ENCODE data around the gene THBS4.

THBS4 gene

GRCh38 chr5:80116465-80116864 lies 81.3 kb downstream of the THBS4 start:
- DNase-seq = no peak

GRCh38 chr5:80117446-80117845 lies 82.3 kb downstream of the THBS4 start:
- no peak for DNase-seq

DNA sequence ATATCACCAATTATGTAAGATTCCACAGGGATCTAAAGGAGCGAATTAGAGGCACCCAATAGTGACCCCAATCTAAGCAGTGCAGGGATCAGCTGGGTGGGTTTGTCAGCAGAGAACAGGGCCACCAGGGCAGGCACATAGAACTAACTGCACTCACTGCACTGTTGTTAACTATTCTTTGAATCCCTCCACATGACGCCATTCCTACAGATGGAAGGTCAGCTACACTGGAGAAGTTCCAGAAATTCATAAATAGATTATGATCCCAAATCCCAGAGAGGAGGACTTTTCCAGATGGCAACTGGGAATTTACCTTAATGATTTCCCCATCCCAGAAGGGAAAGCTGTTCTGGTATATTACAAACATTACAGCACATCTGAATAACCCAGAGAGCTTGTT lies 84.2 kb downstream of the THBS4 start:
- no peak for DNase-seq

DNA sequence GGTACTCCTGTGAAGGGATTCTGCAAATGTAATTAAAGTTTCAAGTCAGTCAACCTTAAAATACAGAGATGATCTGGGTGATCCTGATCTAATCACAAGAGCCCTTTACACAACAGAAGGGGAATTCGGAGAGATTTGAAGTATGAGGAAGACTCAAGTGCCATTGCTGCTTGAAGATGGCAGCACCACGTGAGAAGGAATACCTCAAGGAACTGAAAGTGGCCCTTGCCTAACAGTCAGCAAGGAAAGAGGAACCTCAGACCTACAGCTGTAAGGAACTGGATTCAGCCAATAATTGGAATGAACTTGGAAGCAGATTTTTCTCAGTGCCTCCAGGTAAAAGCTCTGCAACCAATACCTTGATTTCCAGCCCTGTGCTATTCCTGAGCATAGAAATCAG lies 87.4 kb downstream of the THBS4 start:
- DNase-seq = no peak

DNA sequence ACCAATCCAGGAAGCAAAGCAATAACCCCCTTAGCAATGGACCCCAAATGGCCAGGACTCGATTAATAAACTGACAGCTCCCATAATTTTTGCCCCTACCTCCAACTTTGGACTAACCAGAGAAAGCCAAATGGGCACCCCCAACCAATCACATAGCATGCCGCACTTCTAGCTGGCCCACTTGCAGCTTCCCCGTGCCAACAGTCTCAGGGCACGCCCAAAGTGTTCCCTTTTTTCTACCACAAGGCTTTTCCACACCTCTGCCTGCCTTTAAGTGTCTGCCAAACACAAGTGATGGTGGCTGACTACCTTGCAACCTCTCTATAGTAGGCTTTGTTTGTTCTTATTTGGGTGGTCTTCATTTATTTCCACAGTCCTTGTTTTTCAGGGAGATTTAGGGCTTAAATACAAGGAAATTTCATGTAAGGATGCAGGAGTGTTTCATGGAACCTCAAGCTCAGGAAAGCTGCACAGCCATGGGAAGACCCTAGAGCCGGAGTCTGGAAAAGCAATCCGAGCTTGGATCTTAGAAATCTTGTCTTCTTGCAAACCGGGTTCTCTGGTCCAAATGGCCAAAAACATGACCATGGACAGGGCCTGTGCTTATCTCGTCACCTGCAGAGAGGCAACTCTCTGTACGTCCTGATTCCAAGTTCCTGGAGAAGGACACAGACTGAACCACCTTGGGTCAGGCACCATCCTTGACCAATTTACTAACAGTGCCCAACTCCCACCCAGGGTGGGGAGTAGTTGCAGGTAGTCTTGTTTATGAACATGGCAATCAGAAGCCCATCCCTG lies 89.2 kb downstream of the THBS4 start:
- DNase-seq = no peak

GRCh38 chr5:80125022-80125961 lies 90.1 kb downstream of the THBS4 start:
- DNase-seq = no peak

DNA sequence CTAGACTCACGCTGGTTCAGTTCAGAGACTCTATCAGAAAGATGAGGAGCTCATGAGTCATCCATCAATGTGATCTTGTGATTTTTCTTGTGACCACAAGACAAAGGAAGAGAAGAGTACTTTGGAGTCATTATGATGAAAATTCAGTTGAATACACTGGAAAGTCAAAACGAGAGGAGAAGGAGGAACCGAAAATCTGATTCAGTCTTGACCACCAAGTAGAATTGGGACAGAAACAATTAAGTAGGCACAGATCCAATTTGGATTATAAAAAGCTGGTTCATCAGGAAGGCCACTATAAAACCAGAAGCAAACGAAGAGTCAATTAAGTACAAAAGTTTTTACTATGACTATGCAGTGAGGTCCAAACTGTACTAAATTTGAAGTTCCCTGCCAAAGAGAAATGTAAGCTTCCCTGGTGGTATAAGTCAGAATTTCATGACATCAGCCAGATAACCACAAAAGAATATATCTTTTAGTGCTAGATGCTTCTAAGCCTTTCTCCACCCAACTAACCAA lies 90.9 kb downstream of the THBS4 start:
- DNase-seq = no peak

GRCh38 chr5:80127116-80127552 lies 92.0 kb downstream of the THBS4 start:
- DNase-seq = no peak

- DNase-seq = peak; percentile 20
Observed at GRCh38 chr5:80128141-80128540, 93.0 kb downstream of the THBS4 start.

GRCh38 chr5:80129146-80129545 lies 94.0 kb downstream of the THBS4 start:
- no peak for DNase-seq

Measured in right kidney (tissue), 1 donor.